ENCODE results near the gene CLASRP. TPM values are rescaled to one million over a fixed set of nuclear protein-coding genes. Genes with fewer than 3 reads are reported as not detected.

CLASRP gene
- total and polyA plus RNA-seq, 2 of the 8 experiments (the other 6 are each of a cell fraction or from before 2014, with no cell fraction given) = 22.3 to 71.7 TPM

GRCh38 chr19:45008552-45008951 lies 30.3 kb upstream of the CLASRP start:
- no peak overlapping the region for H3K18ac ChIP-seq (ENCODE audit: extremely low read depth, low read length)
- DNase-seq (ENCODE audit: low read depth in 1 of 2, low spot score in 2 of 2) = no peak
- POLR2A ChIA-PET (ENCODE audit: partially characterized antibody) = interaction anchor here (0.7 to 1.5 kb wide), 4 partner anchors 11 to 148 kb away, joined by 3 to 5 read pairs (median 3); no protein-coding TSS in a partner anchor

More at GRCh38 chr19:45008552-45008951, 30.3 kb upstream of the CLASRP start:
- H3K79me1 ChIP-seq (ENCODE audit: low read depth, low read length) = no peaks in the 10 kb centered on the region
- no peak overlapping the region; the same call in 1 of the 2 replicates for H4K8ac ChIP-seq (ENCODE audit: extremely low read depth, insufficient read depth, low read length)
- no peaks in the 10 kb centered on the region for H3K79me2 ChIP-seq (ENCODE audit: control insufficient read depth in 1 of 2, insufficient read depth in 2 of 2, low read length in 2 of 2)
- no peak overlapping the region for H2AK5ac ChIP-seq (ENCODE audit: low read depth, low read length)
- H3K9me3 ChIP-seq (ENCODE audit: insufficient read depth in 2 of 2, low read depth in 1 of 2, low read length in 1 of 2) = no peaks in the 10 kb centered on the region
- no peak overlapping the region for H3K14ac ChIP-seq (ENCODE audit: insufficient read length)
- WGBS, 2 experiments (ENCODE audit: extremely low coverage in 1 of 2, insufficient coverage in 1 of 2, insufficient read length in 1 of 2, insufficient replicate concordance in 2 of 2, low coverage in 1 of 2, low lambda C conversion rate in 2 of 2, missing lambda C conversion rate in 1 of 2) = 86% methylated on average over 10 of the region's 10 CpGs; no CpG with 5 or more reads in 1 of the 2 experiments
- H2BK5ac ChIP-seq (ENCODE audit: low read depth, low read length) = no peak overlapping the region
- no peak overlapping the region for H2BK20ac ChIP-seq (ENCODE audit: low read length)
- H2BK12ac ChIP-seq (ENCODE audit: low read depth, low read length) = no peak overlapping the region
- H3K36me3 ChIP-seq (ENCODE audit: control insufficient read depth in 2 of 4, insufficient read depth in 4 of 4, low read length in 3 of 4) = peaks cover 0 to 4% (median 0%) of the 10 kb centered on the region in 4 experiments; a peak in 1 of 8 replicates
- no peak overlapping the region for H3K4me2 ChIP-seq (ENCODE audit: insufficient read depth in 1 of 2, low read depth in 2 of 2, low read length in 2 of 2)
- no peak overlapping the region for H3K4me3 ChIP-seq (ENCODE audit: extremely low read depth in 1 of 4, insufficient read depth in 2 of 4, low read depth in 3 of 4, low read length in 4 of 4)
- no peak overlapping the region for H4K91ac ChIP-seq (replicated peaks; ENCODE audit: insufficient read length, low read length)
- no peak overlapping the region for H2AFZ ChIP-seq (ENCODE audit: low read length)
- H4K20me1 ChIP-seq (replicated peaks in 1 of 2; ENCODE audit: control insufficient read depth in 1 of 2, insufficient read depth in 2 of 2, low read length in 2 of 2) = no peaks in the 10 kb centered on the region
- H3K23me2 ChIP-seq (ENCODE audit: low read depth, low read length) = no peaks in the 10 kb centered on the region
- no peak overlapping the region for H3K56ac ChIP-seq (replicated peaks; ENCODE audit: insufficient read length, low read depth, low read length)
- no peak overlapping the region for H3K27ac ChIP-seq (ENCODE audit: low read depth, low read length)
- H3K23ac ChIP-seq (ENCODE audit: insufficient read length) = no peak overlapping the region
- H4K5ac ChIP-seq (ENCODE audit: insufficient read length, low read depth, low read length) = no peak overlapping the region
- H3K27me3 ChIP-seq (replicated peaks in 1 of 4; ENCODE audit: control insufficient read depth in 3 of 4, extremely low read depth in 1 of 4, insufficient read depth in 3 of 4, low read length in 3 of 4) = no peaks in the 10 kb centered on the region
- FAIRE-seq = no peak
- H3K4me1 ChIP-seq (replicated peaks in 1 of 4; ENCODE audit: control insufficient read depth in 3 of 4, insufficient read depth in 4 of 4, low read length in 3 of 4) = no peaks in the 10 kb centered on the region
- no peak overlapping the region for H3K4ac ChIP-seq (replicated peaks; ENCODE audit: insufficient read length, low read depth, low read length)
- no peak overlapping the region for H3K9ac ChIP-seq (replicated peaks in 1 of 4; ENCODE audit: extremely low read depth in 1 of 4, low read depth in 3 of 4, low read length in 3 of 4)
- TF ChIP-seq BCL11A (IDR thresholded peaks at IDR 0.05; ENCODE audit: low read depth in 2 of 2, low read length in 2 of 2) = no peak
- TF ChIP-seq RAD21 (IDR thresholded peaks at IDR 0.05 in 1 of 2, conservative IDR thresholded peaks at IDR 0.05 in 1 of 2; ENCODE audit: low read depth in 2 of 2, low read length in 2 of 2) = no peak
- TF ChIP-seq TAF1 (IDR thresholded peaks at IDR 0.05; ENCODE audit: low read depth, low read length) = no peak
- no peak for TF ChIP-seq ZNF274 (IDR thresholded peaks at IDR 0.05; ENCODE audit: borderline replicate concordance, extremely low read depth, low read length)
- TF ChIP-seq SIN3A (conservative IDR thresholded peaks at IDR 0.05 in 1 of 2, IDR thresholded peaks at IDR 0.05 in 1 of 2; ENCODE audit: low read depth in 1 of 2, low read length in 2 of 2) = no peak
- no peak for TF ChIP-seq SAP30 (IDR thresholded peaks at IDR 0.05; ENCODE audit: insufficient read depth, insufficient replicate concordance, low read length)
- no peak for TF ChIP-seq ATF2 (IDR thresholded peaks at IDR 0.05; ENCODE audit: low read length)
- TF ChIP-seq TCF12 (IDR thresholded peaks at IDR 0.05; ENCODE audit: low read depth, low read length) = no peak
- H2BK15ac ChIP-seq (ENCODE audit: low read length) = no peak overlapping the region
- no peak overlapping the region for H2BK120ac ChIP-seq (replicated peaks; ENCODE audit: low read depth, low read length)
- CTCF ChIA-PET (ENCODE audit: partially characterized antibody) = interaction anchor here (0.6 to 2.4 kb wide), 3 partner anchors 12 to 30 kb away, joined by 3 to 10 read pairs (median 3); partner anchors contain the start of gene CLASRP

Data from H1 (cell line).